HepG2 (cell line): ENCODE data around the gene HEXD. TPM values are rescaled to one million over a fixed set of nuclear protein-coding genes. Genes with fewer than 3 reads are reported as not detected.

ENCODE experiments used
- FOXP4 ChIP-seq: sonication (generic); formaldehyde crosslinking; IDR thresholded peaks from 2 replicates; pipeline ENCODE4 v1.4.0; 2020; ENCODE audit warnings: missing genetic modification reagents
- HOXD1 ChIP-seq: sonication (generic); formaldehyde crosslinking; IDR thresholded peaks from 2 replicates; pipeline ENCODE4 v1.5.0; 2020; ENCODE audit warnings: missing genetic modification reagents
- IRF1 ChIP-seq: sonication (generic); formaldehyde crosslinking; IDR thresholded peaks from 2 replicates; pipeline ENCODE4 v1.4.0; 2020; ENCODE audit warnings: low read depth, mild to moderate bottlenecking, missing genetic modification reagents
- KDM5A ChIP-seq: fragments of 200-600 bp; sonication (generic); IDR thresholded peaks from 2 replicates; pipeline ENCODE4 v1.7.0; 2018; ENCODE audit warnings: antibody characterized with exemption, mild to moderate bottlenecking, low read length, borderline replicate concordance
- NFRKB ChIP-seq: fragments of 450-650 bp; IDR thresholded peaks from 2 replicates; pipeline ENCODE4 v1.6.1; 2017
- RFXANK ChIP-seq: IDR thresholded peaks from 2 replicates; pipeline ENCODE4 v1.6.1; 2016
- SIN3B ChIP-seq: fragments of 150-350 bp; IDR thresholded peaks from 2 replicates; pipeline ENCODE4 v1.6.1; 2014; ENCODE audit warnings: low read length
- SRF ChIP-seq: IDR thresholded peaks from 2 replicates; pipeline ENCODE4 v1.6.1; 2011; ENCODE audit warnings: mild to moderate bottlenecking, low read depth, low read length, moderate library complexity
- ZNF552 ChIP-seq: sonication (generic); formaldehyde crosslinking; IDR thresholded peaks from 2 replicates; pipeline ENCODE4 v1.9.0; 2022; ENCODE audit warnings: missing genetic modification reagents, mild to moderate bottlenecking, borderline replicate concordance
- ZNF772 ChIP-seq: sonication (generic); formaldehyde crosslinking; IDR thresholded peaks from 2 replicates; pipeline ENCODE4 v1.5.0; 2020; ENCODE audit warnings: mild to moderate bottlenecking, missing genetic modification reagents
- polyA plus RNA-seq, 8 experiments: library from polyadenylated mRNA; depleted of rRNA in 3 of 8; stranded (reverse) in 7 of 8; unstranded in 1 of 8; fragments of >200 nt; fragmentation: Illumina TruSeq in 4 of 8; extraction: Trizol in 4 of 8; gene quantifications; 2 replicates each; pipeline versions ENCODE4 v1.2.1 to v1.2.3, GENCODE V29; 2011 to 2016; ENCODE audit warnings: low read depth in 4 of 8, missing spikeins in 1 of 8, mixed read lengths in 1 of 8; ENCODE audit not compliant: insufficient read depth in 1 of 8
- total RNA-seq, 5 experiments: library from RNA; depleted of rRNA; stranded (reverse); fragments of >200 nt; fragmentation: Illumina TruSeq; extraction: Trizol; gene quantifications; 2 replicates each; pipeline ENCODE4 v1.2.3, GENCODE V29; 2016; ENCODE audit warnings: low read depth in 1 of 5
- TF ChIP-seq, protein P1 (sequence below): sonication (generic); formaldehyde crosslinking; IDR thresholded peaks from 2 replicates; pipeline ENCODE4 v1.9.0; 2021; ENCODE audit warnings: mild to moderate bottlenecking, missing genetic modification reagents
- TF ChIP-seq, protein P2 (sequence below): sonication (generic); formaldehyde crosslinking; IDR thresholded peaks from 2 replicates; pipeline ENCODE4 v1.5.1; 2020; ENCODE audit warnings: missing genetic modification reagents, mild to moderate bottlenecking, borderline replicate concordance
- TF ChIP-seq, protein P3 (sequence below): sonication (generic); formaldehyde crosslinking; IDR thresholded peaks from 2 replicates; pipeline ENCODE4 v1.8.0; 2022; ENCODE audit warnings: missing genetic modification reagents, mild to moderate bottlenecking, moderate library complexity, borderline replicate concordance
- TF ChIP-seq, protein P4 (sequence below): sonication (generic); formaldehyde crosslinking; IDR thresholded peaks from 2 replicates; pipeline ENCODE4 v1.4.0; 2020; ENCODE audit warnings: mild to moderate bottlenecking, missing genetic modification reagents

HEXD gene
- total and polyA plus RNA-seq, 2 of the 13 experiments (the other 11 are each of a cell fraction or from before 2014, with no cell fraction given), result 22.3 to 41.8 TPM

DNA sequence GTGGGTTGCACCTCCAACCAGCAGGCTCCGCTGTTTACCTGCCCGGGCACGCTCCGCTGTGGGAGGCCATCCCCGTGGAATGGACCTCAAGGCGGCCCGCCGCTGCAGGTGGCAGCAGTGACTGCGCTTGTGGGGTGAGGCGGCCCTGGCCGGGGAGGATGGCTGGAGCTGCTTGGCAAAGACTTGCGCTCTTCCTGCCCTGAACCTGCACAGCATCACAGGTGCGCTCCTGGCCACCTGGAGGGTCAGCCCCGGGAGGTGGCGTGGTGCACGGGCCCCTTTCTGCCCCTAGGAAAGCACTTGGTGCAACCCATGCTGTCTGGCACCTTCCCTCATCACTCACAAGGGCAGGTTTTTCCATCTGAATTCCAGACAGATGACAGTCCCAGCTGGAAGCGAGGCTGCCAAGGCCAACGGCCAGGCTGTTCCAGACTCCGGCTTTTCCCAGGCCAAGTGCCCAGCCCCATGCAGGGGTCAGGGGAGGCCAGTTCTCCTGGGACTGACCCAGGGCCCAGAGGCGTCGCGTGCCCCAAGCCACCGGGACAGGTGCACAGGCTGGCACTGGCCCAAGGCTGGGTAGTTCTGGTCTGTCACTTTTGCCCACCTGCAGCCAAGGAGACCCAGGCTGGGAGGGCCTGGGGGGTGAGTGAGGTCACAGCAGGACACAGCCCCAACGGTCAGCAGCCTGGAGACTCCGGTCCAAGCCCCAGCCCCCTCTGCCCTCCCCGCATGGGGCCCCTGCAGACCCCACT is 33.2 kb upstream of the HEXD start (continued):
- TF ChIP-seq, protein P1, sequence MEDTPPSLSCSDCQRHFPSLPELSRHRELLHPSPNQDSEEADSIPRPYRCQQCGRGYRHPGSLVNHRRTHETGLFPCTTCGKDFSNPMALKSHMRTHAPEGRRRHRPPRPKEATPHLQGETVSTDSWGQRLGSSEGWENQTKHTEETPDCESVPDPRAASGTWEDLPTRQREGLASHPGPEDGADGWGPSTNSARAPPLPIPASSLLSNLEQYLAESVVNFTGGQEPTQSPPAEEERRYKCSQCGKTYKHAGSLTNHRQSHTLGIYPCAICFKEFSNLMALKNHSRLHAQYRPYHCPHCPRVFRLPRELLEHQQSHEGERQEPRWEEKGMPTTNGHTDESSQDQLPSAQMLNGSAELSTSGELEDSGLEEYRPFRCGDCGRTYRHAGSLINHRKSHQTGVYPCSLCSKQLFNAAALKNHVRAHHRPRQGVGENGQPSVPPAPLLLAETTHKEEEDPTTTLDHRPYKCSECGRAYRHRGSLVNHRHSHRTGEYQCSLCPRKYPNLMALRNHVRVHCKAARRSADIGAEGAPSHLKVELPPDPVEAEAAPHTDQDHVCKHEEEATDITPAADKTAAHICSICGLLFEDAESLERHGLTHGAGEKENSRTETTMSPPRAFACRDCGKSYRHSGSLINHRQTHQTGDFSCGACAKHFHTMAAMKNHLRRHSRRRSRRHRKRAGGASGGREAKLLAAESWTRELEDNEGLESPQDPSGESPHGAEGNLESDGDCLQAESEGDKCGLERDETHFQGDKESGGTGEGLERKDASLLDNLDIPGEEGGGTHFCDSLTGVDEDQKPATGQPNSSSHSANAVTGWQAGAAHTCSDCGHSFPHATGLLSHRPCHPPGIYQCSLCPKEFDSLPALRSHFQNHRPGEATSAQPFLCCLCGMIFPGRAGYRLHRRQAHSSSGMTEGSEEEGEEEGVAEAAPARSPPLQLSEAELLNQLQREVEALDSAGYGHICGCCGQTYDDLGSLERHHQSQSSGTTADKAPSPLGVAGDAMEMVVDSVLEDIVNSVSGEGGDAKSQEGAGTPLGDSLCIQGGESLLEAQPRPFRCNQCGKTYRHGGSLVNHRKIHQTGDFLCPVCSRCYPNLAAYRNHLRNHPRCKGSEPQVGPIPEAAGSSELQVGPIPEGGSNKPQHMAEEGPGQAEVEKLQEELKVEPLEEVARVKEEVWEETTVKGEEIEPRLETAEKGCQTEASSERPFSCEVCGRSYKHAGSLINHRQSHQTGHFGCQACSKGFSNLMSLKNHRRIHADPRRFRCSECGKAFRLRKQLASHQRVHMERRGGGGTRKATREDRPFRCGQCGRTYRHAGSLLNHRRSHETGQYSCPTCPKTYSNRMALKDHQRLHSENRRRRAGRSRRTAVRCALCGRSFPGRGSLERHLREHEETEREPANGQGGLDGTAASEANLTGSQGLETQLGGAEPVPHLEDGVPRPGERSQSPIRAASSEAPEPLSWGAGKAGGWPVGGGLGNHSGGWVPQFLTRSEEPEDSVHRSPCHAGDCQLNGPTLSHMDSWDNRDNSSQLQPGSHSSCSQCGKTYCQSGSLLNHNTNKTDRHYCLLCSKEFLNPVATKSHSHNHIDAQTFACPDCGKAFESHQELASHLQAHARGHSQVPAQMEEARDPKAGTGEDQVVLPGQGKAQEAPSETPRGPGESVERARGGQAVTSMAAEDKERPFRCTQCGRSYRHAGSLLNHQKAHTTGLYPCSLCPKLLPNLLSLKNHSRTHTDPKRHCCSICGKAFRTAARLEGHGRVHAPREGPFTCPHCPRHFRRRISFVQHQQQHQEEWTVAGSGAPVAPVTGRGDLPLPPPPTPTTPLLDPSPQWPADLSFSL, result no peak
- TF ChIP-seq SRF (no peak), RFXANK (CRISPR knock-in tag) (no peak), SIN3B (no peak), KDM5A (no peak), NFRKB (no peak), ZNF552 (peak; percentile 23; the same call in 1 of the 2 replicates), ZNF772 (CRISPR knock-in tag) (peak; percentile 31; the same call in 1 of the 2 replicates), HOXD1 (CRISPR knock-in tag) (no peak), FOXP4 (CRISPR knock-in tag) (no peak), IRF1 (no peak)
- TF ChIP-seq, protein P2, sequence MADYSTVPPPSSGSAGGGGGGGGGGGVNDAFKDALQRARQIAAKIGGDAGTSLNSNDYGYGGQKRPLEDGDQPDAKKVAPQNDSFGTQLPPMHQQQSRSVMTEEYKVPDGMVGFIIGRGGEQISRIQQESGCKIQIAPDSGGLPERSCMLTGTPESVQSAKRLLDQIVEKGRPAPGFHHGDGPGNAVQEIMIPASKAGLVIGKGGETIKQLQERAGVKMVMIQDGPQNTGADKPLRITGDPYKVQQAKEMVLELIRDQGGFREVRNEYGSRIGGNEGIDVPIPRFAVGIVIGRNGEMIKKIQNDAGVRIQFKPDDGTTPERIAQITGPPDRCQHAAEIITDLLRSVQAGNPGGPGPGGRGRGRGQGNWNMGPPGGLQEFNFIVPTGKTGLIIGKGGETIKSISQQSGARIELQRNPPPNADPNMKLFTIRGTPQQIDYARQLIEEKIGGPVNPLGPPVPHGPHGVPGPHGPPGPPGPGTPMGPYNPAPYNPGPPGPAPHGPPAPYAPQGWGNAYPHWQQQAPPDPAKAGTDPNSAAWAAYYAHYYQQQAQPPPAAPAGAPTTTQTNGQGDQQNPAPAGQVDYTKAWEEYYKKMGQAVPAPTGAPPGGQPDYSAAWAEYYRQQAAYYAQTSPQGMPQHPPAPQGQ (CRISPR knock-in tag), result no peak
- TF ChIP-seq, protein P3, sequence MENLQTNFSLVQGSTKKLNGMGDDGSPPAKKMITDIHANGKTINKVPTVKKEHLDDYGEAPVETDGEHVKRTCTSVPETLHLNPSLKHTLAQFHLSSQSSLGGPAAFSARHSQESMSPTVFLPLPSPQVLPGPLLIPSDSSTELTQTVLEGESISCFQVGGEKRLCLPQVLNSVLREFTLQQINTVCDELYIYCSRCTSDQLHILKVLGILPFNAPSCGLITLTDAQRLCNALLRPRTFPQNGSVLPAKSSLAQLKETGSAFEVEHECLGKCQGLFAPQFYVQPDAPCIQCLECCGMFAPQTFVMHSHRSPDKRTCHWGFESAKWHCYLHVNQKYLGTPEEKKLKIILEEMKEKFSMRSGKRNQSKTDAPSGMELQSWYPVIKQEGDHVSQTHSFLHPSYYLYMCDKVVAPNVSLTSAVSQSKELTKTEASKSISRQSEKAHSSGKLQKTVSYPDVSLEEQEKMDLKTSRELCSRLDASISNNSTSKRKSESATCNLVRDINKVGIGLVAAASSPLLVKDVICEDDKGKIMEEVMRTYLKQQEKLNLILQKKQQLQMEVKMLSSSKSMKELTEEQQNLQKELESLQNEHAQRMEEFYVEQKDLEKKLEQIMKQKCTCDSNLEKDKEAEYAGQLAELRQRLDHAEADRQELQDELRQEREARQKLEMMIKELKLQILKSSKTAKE (CRISPR knock-in tag), result peak; percentile 98
- TF ChIP-seq, protein P4, sequence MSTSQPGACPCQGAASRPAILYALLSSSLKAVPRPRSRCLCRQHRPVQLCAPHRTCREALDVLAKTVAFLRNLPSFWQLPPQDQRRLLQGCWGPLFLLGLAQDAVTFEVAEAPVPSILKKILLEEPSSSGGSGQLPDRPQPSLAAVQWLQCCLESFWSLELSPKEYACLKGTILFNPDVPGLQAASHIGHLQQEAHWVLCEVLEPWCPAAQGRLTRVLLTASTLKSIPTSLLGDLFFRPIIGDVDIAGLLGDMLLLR (CRISPR knock-in tag), result peak; percentile 68
